ENCODE data around the gene NTNG2. TPM values are rescaled to one million over a fixed set of nuclear protein-coding genes. Genes with fewer than 3 reads are reported as not detected.
A peak's percentile ranks its signal among the peaks of the same experiment; 100 is the strongest.

The NTNG2 gene
- total RNA-seq, 2 experiments from 2014 or later, result 1.8 to 2.0 TPM

GRCh38 chr9:132228062-132228461 lies 66.2 kb downstream of the NTNG2 start:
- no peaks in the 10 kb centered on the region for H3K4me1 Mint-ChIP-seq
- no peak for ATAC-seq
- ChIA-PET POLR2A (no interaction called here), CTCF (interaction anchor here (1.0 to 1.8 kb wide), 2 partner anchors 8 to 11 kb away, joined by 3 to 6 read pairs; no protein-coding TSS in a partner anchor)
- H3K27ac Mint-ChIP-seq, result no peak overlapping the region
- peaks cover 4% of the 10 kb centered on the region for H3K27me3 Mint-ChIP-seq
- no peaks in the 10 kb centered on the region for H3K9me3 Mint-ChIP-seq (ENCODE audit: low read depth)
- H3K4me3 Mint-ChIP-seq, result no peak overlapping the region
- H3K36me3 Mint-ChIP-seq (ENCODE audit: low read depth), result no peaks in the 10 kb centered on the region
- no peak for DNase-seq
- intact Hi-C loops (cut with DNase I, micrococcal nuclease), result no loop called here

DNA sequence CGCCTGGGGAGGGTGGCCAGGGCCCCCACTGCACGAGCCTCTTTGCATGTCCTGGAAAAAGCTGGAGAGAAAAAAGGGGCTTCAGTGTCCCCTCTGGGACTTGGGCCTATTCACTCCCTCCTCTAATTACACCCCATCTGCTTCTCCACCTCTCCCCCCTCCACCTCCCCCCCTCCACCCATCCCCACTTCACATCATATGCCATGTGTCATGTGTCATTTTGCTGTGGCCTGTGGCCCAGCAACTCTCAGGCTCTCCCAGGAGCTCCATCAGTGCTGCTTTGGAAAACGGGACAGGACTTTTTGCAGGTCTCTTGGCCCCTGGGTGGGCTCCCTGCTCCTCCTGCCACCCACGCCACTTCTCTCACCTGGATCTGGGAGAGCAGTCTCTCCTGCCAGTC lies 68.7 kb downstream of the NTNG2 start:
- POLR2A ChIA-PET, result no interaction called here
- CTCF ChIA-PET, result interaction anchor here (2.0 kb wide), 1 partner anchor 61 kb away, joined by 7 read pairs; no protein-coding TSS in a partner anchor
- ATAC-seq, result no peak
- peaks cover 2% of the 10 kb centered on the region for H3K27me3 Mint-ChIP-seq
- no peaks in the 10 kb centered on the region for H3K36me3 Mint-ChIP-seq (ENCODE audit: low read depth)
- no peak overlapping the region for H3K27ac Mint-ChIP-seq
- no peaks in the 10 kb centered on the region for H3K9me3 Mint-ChIP-seq (ENCODE audit: low read depth)
- H3K4me3 Mint-ChIP-seq, result no peak overlapping the region
- no peaks in the 10 kb centered on the region for H3K4me1 Mint-ChIP-seq
- no peak for DNase-seq
- intact Hi-C loops (cut with DNase I, micrococcal nuclease), result no loop called here

GRCh38 chr9:132231019-132231701 lies 69.3 kb downstream of the NTNG2 start:
- CTCF ChIA-PET, result interaction anchor here (2.0 kb wide), 1 partner anchor 62 kb away, joined by 7 read pairs; no protein-coding TSS in a partner anchor
- no peak overlapping the region for H3K4me3 Mint-ChIP-seq
- intact Hi-C loops (cut with DNase I, micrococcal nuclease), result no loop called here
- H3K9me3 Mint-ChIP-seq (ENCODE audit: low read depth), result no peaks in the 10 kb centered on the region
- no peak for ATAC-seq
- H3K27ac Mint-ChIP-seq, result no peak overlapping the region
- DNase-seq, result no peak
- POLR2A ChIA-PET, result no interaction called here
- H3K27me3 Mint-ChIP-seq, result peaks cover 2% of the 10 kb centered on the region
- H3K4me1 Mint-ChIP-seq, result peaks cover 2% of the 10 kb centered on the region
- no peaks in the 10 kb centered on the region for H3K36me3 Mint-ChIP-seq (ENCODE audit: low read depth)

- POLR2A ChIA-PET, result no interaction called here
- Mint-ChIP-seq H3K4me1 (peaks cover 3% of the 10 kb centered on the region), H3K4me3 (no peak overlapping the region), H3K27me3 (no peaks in the 10 kb centered on the region), H3K36me3 (ENCODE audit: low read depth) (no peaks in the 10 kb centered on the region), H3K27ac (no peak overlapping the region), H3K9me3 (ENCODE audit: low read depth) (no peaks in the 10 kb centered on the region)
- no peak for DNase-seq
- ATAC-seq, result no peak
- CTCF ChIA-PET, result no interaction called here
- intact Hi-C loops (cut with DNase I, micrococcal nuclease), result no loop called here
Observed at GRCh38 chr9:132232522-132232921, 70.7 kb downstream of the NTNG2 start.

DNA sequence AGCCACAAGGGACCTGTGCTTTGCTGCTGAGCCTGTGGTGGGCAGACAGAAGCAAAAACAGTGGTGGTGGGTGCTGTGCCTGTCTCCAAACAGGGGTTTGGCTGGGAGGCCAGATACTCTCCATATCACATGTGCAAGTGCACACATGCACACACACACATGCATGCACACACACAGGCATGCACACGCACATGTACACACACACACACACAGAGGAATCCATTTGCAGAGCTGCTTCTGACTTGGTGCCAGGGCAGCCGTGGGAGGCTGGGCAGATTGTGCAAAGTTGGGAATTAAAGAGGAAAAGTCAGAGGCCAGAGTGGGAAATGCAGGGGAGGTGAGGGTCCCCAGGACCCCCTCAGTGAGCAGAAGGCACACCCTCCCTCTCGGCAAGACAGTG lies 71.3 kb downstream of the NTNG2 start:
- H3K27ac Mint-ChIP-seq, result no peak overlapping the region
- no peak overlapping the region for H3K4me3 Mint-ChIP-seq
- peaks cover 3% of the 10 kb centered on the region for H3K4me1 Mint-ChIP-seq
- intact Hi-C loops (cut with DNase I, micrococcal nuclease), result no loop called here
- no peak for ATAC-seq
- POLR2A ChIA-PET, result no interaction called here
- no peaks in the 10 kb centered on the region for H3K9me3 Mint-ChIP-seq (ENCODE audit: low read depth)
- no peak for DNase-seq
- H3K36me3 Mint-ChIP-seq (ENCODE audit: low read depth), result no peaks in the 10 kb centered on the region
- no peaks in the 10 kb centered on the region for H3K27me3 Mint-ChIP-seq
- CTCF ChIA-PET, result interaction anchor here (5.2 kb wide), 1 partner anchor 64 kb away, joined by 76 read pairs; no protein-coding TSS in a partner anchor

DNA sequence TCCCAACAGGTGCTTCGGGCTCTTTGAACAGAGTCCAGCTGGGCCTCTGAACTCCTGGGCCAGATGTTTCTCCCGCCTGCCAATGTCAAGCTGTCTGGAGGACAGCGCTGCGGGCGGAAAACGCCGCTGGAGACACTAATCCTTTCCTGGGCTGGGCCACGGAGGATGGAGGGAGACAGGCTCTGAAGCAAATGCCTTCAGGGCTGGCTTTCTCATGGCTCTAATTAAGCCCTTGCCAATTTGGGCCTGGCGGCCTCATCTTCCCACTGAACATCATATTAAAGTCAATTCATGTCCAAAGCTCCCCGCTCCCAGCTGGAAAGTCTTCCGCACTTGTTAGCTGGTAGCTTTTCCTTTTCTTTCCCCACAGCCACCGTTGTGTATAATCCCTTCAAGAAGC lies 72.7 kb downstream of the NTNG2 start:
- Mint-ChIP-seq H3K27me3 (no peaks in the 10 kb centered on the region), H3K4me3 (no peak overlapping the region), H3K36me3 (ENCODE audit: low read depth) (no peaks in the 10 kb centered on the region), H3K9me3 (ENCODE audit: low read depth) (no peaks in the 10 kb centered on the region), H3K4me1 (peaks cover 3% of the 10 kb centered on the region), H3K27ac (no peak overlapping the region)
- ATAC-seq (no peak), DNase-seq (no peak)
- ChIA-PET POLR2A (interaction anchor here (0.6 to 0.7 kb wide), 2 partner anchors 26 to 472 kb away, joined by 3 read pairs; no protein-coding TSS in a partner anchor), CTCF (interaction anchor here (1.4 to 5.2 kb wide), 2 partner anchors 65 to 472 kb away, joined by 5 to 76 read pairs; no protein-coding TSS in a partner anchor)
- intact Hi-C loops (cut with DNase I, micrococcal nuclease), result no loop called here

GRCh38 chr9:132235125-132235524 lies 73.3 kb downstream of the NTNG2 start:
- Mint-ChIP-seq H3K4me3 (no peak overlapping the region), H3K4me1 (peaks cover 3% of the 10 kb centered on the region), H3K27me3 (no peaks in the 10 kb centered on the region), H3K27ac (no peak overlapping the region), H3K9me3 (ENCODE audit: low read depth) (no peaks in the 10 kb centered on the region), H3K36me3 (ENCODE audit: low read depth) (no peaks in the 10 kb centered on the region)
- ATAC-seq (no peak), DNase-seq (no peak)
- CTCF ChIA-PET, result interaction anchor here (1.2 to 5.2 kb wide), 6 partner anchors 27 to 472 kb away, joined by 4 to 76 read pairs (median 5); partner anchors contain the start of gene MED27
- intact Hi-C loops (cut with DNase I, micrococcal nuclease), result loop anchor here in 1 of 2 experiments (5.0 kb wide), 1 partner anchor 228 kb away; no protein-coding TSS in a partner anchor
- POLR2A ChIA-PET, result interaction anchor here (0.6 kb wide), 1 partner anchor 26 kb away, joined by 3 read pairs; no protein-coding TSS in a partner anchor

DNA sequence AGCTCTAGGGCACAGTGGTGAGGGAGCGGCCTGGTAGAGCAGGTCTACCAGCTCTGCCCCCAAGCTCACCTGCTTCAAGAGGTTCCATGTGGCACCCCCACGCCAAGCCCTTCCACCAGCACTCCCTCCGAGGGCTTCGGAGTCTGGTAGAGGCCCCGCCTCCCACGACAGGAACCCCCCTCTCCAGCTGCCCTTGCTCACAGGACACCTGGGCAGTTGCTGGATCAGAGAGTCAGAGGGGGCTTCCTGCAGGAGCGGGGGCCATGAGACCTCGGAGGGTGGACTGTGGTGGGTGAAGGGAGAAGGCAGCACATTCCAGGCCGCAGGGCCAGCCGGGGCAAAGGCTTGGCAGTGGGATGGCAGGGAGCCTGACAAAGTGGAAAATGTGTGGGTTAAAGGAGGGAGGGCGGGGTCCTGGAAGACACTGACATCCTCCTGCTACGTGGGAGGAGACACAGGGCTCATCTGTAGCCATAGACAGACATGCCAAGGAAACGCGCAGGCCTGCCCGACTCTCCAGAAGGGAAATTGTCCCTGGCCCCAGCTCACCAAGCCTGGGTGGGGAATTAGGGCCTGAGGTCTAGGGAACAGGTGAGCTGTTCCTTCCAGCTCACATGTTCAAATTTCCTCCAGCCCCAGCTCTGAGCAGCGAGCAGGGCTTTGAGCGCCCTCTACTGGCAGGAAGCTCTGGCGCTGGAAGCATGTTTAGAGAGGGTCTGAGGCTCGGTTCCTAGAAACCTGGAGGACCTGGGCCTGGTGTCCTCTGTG lies 74.2 kb downstream of the NTNG2 start:
- ChIA-PET POLR2A (no interaction called here), CTCF (interaction anchor here (0.6 to 5.2 kb wide), 28 partner anchors 9 to 663 kb away, joined by 3 to 76 read pairs (median 4); partner anchors contain the start of gene MED27)
- Mint-ChIP-seq H3K4me1 (peaks cover 3% of the 10 kb centered on the region), H3K36me3 (ENCODE audit: low read depth) (no peaks in the 10 kb centered on the region), H3K27me3 (no peaks in the 10 kb centered on the region), H3K9me3 (ENCODE audit: low read depth) (no peaks in the 10 kb centered on the region), H3K27ac (no peak overlapping the region), H3K4me3 (no peak overlapping the region)
- ATAC-seq, result no peak
- peak; percentile 91 for DNase-seq
- intact Hi-C loops (cut with DNase I, micrococcal nuclease), result loop anchor here (1.0 to 5.0 kb wide), 5 partner anchors 67 to 481 kb away; no protein-coding TSS in a partner anchor

GRCh38 chr9:132236662-132237311 lies 74.9 kb downstream of the NTNG2 start:
- ChIA-PET CTCF (interaction anchor here (0.6 to 5.2 kb wide), 26 partner anchors 10 to 703 kb away, joined by 3 to 76 read pairs (median 4); partner anchors contain the start of gene MED27), POLR2A (no interaction called here)
- ATAC-seq (no peak), DNase-seq (no peak)
- intact Hi-C loops (cut with DNase I, micrococcal nuclease), result loop anchor here (1.0 to 5.0 kb wide), 5 partner anchors 67 to 481 kb away; no protein-coding TSS in a partner anchor
- Mint-ChIP-seq H3K4me3 (no peak overlapping the region), H3K27ac (no peak overlapping the region), H3K9me3 (ENCODE audit: low read depth) (no peaks in the 10 kb centered on the region), H3K36me3 (ENCODE audit: low read depth) (no peaks in the 10 kb centered on the region), H3K27me3 (no peaks in the 10 kb centered on the region), H3K4me1 (peaks cover 6% of the 10 kb centered on the region)

DNA sequence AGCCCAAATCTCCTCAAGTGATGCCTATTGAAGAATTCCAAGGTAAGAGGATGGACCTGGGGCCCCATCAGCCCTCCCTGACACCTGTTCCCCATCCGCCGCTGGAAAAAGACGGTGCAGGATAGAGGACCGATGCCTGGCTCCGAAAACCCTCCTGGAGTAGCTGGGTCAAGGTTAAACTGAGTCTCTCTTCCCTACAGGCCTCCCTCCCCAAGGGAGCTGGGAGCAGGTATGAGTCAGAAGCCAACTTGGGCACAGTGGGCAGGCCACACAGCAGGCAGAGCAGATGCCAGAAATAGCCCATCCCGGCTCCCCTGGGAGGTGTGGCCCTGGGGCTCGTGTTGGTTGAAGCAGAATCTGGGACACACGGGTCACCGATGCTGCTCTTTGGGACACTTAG lies 75.6 kb downstream of the NTNG2 start:
- no peaks in the 10 kb centered on the region for H3K9me3 Mint-ChIP-seq (ENCODE audit: low read depth)
- no peak for ATAC-seq
- H3K27me3 Mint-ChIP-seq, result no peaks in the 10 kb centered on the region
- CTCF ChIA-PET, result interaction anchor here (0.9 to 5.2 kb wide), 10 partner anchors 15 to 665 kb away, joined by 3 to 76 read pairs (median 4); no protein-coding TSS in a partner anchor
- no peak overlapping the region for H3K4me3 Mint-ChIP-seq
- H3K36me3 Mint-ChIP-seq (ENCODE audit: low read depth), result no peaks in the 10 kb centered on the region
- peaks cover 8% of the 10 kb centered on the region for H3K4me1 Mint-ChIP-seq
- H3K27ac Mint-ChIP-seq, result no peak overlapping the region
- intact Hi-C loops (cut with DNase I, micrococcal nuclease), result loop anchor here (2.0 to 5.0 kb wide), 2 partner anchors 69 to 230 kb away; no protein-coding TSS in a partner anchor
- no peak for DNase-seq
- POLR2A ChIA-PET, result no interaction called here
